GM19025 (cell line): ENCODE measurements around the gene LRRC46.

Experiments used
- ATAC-seq: cut with Tn5 transposase; IDR thresholded peaks from one replicate; pipeline ENCODE4 v1.9.1; 2021; ENCODE audit warnings: mild to moderate bottlenecking, low read depth, moderate library complexity; ENCODE audit not compliant: unreplicated experiment

The LRRC46 gene

GRCh38 chr17:47872019-47872650, 40.7 kb downstream of the LRRC46 start:
- no peak for ATAC-seq

- no peak for ATAC-seq
Measured at GRCh38 chr17:47872651-47873161, 41.2 kb downstream of the LRRC46 start.

- no peak for ATAC-seq
Measured at GRCh38 chr17:47873200-47874090, 42.0 kb downstream of the LRRC46 start.

GRCh38 chr17:47875011-47875985, 43.8 kb downstream of the LRRC46 start:
- ATAC-seq = no peak

- no peak for ATAC-seq
Measured at GRCh38 chr17:47877368-47878034, 46.0 kb downstream of the LRRC46 start.

GRCh38 chr17:47878203-47879027, 46.9 kb downstream of the LRRC46 start:
- no peak for ATAC-seq

GRCh38 chr17:47879028-47879585, 47.6 kb downstream of the LRRC46 start:
- ATAC-seq = no peak

DNA sequence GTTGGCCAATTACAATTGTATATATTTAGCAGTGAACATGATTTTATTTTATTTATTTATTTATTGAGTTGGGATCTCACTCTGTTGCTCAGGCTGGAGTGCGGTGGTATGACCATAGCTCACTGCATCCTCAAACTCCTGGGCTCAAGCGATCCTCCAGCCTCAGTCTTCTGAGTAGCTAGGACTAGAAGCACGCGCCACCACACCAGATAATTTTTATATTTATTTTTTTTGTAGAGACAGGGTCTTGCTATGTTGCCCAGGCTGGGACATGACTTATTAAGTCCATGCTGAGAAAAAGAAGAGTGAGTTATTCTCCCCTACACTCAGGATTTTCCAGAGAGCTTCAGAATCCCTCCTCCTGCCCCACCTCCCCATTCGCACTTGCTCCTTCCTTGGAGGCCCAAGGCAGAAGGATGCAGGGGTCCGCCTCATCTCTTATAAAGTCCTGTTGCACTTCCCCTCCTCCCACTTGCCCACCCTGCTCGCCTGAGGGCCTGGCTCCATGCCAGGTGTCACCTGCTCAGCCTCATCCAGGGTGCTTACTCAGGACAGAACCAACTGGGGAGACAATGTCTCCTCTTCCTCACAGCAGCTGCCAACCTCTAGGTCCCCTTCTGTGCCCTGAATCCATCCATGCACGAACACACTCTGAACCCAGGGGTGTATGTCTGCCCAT, 48.4 kb downstream of the LRRC46 start:
- no peak for ATAC-seq

- ATAC-seq = no peak
Measured at GRCh38 chr17:47882247-47882646, 50.8 kb downstream of the LRRC46 start.

DNA sequence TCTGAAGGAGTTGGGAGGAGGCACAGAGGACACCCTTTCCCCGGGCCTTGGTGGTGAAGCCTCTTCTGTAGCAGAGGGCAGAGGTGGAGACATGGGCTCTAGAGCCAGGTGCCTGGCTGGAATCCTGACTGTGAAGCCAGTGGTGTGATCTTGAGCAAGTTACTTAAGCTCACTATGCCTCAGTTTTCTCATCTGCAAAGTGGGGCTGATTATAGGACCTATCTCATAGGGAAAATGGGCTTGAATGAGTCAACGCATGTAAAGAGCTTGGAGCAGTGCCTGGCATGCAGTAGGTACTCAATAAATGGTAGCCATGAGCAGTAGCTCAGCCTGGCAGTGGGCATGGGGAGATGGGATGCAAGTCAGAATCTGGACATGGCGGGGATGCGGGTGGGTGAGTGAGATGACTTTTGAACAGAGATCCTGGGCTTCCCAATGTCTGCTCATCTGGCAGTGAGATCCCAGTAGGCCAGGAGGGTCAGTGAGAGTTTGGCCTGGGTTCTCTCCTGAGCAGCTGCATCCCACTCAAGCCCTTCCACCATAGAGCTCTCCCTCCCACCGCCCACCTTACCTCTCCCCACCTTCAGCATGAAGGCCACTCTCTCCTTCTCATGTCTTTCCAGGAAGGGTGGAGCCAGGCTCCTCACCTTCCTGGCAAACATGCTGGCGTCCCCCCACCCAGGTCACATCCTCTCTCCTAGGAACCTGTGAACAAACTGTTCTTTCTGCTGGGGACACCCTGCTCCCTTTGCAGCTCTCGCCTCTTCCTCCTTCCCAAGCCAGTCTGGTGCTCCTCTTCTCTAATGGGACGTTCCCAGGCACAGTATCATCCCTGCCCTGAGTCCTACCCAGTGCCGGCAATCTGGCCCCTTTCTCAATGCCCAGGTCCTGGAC, 51.5 kb downstream of the LRRC46 start:
- ATAC-seq = no peak

- no peak for ATAC-seq
Measured at GRCh38 chr17:47883589-47884426, 52.3 kb downstream of the LRRC46 start.

- no peak for ATAC-seq
Measured at GRCh38 chr17:47884427-47884740, 52.9 kb downstream of the LRRC46 start.

GRCh38 chr17:47884905-47885730, 53.6 kb downstream of the LRRC46 start:
- ATAC-seq = no peak
